ENCODE measurements around the gene SF3B1.

DNA sequence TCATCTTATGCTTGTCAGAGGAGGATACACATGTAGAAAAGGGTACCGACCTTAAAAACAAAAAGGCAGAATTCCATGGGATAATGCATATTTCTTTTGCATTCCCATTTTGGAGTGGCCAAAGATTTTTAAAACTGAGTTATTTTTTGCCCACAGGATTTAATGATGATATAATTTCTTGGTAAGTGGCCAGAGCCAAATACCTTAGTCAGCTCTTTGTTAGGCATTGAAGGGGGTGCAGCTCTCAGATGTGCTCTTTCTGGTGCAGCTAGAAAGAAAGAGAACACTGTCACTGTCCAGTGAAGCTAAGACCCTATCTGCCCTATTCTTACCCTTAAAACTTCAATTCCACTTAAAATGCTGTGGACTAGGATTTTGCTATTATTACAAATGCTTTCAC is 29.3 kb upstream of the SF3B1 start:
- TF ChIP-seq POLR2AphosphoS5 (IDR thresholded peaks at IDR 0.05; ENCODE audit: borderline replicate concordance, low read depth, low read length) (no peak), EZH2 (IDR thresholded peaks at IDR 0.05) (no peak)

Measured in SK-N-MC (cell line).